Parathyroid adenoma (tissue), 2 donors: ENCODE data around the gene AHSG.

Experiments
- H2AFZ ChIP-seq: fragments of 300-600 bp; sonication (generic); one replicate; pipeline ENCODE4 v1.7.0; 2017; ENCODE audit warnings: antibody characterized with exemption, mild to moderate bottlenecking
- H3K27ac ChIP-seq: fragments of 300-600 bp; sonication (generic); one replicate; pipeline ENCODE4 v1.7.0; 2017
- H3K27me3 ChIP-seq: fragments of 300-600 bp; sonication (generic); one replicate; pipeline ENCODE4 v1.7.0; 2017; ENCODE audit warnings: low read length; ENCODE audit not compliant: control insufficient read depth, insufficient read depth
- H3K36me3 ChIP-seq: fragments of 300-600 bp; sonication (generic); one replicate; pipeline ENCODE4 v1.7.0; 2017; ENCODE audit warnings: low read length; ENCODE audit not compliant: control insufficient read depth, insufficient read depth
- H3K4me1 ChIP-seq: fragments of 300-600 bp; sonication (generic); one replicate; pipeline ENCODE4 v1.7.0; 2017; ENCODE audit warnings: control low read depth
- H3K4me2 ChIP-seq: fragments of 300-600 bp; sonication (generic); one replicate; pipeline ENCODE4 v1.7.0; 2017; ENCODE audit warnings: low read length
- H3K4me3 ChIP-seq: fragments of 300-600 bp; sonication (generic); one replicate; pipeline ENCODE4 v1.7.0; 2017; ENCODE audit warnings: low read depth, low read length
- H3K79me2 ChIP-seq: fragments of 300-600 bp; sonication (generic); one replicate; pipeline ENCODE4 v1.7.0; 2017; ENCODE audit warnings: control low read depth
- H3K9ac ChIP-seq: fragments of 300-600 bp; sonication (generic); one replicate; pipeline ENCODE4 v1.7.0; 2017; ENCODE audit warnings: mild to moderate bottlenecking
- H3K9me3 ChIP-seq: fragments of 300-600 bp; sonication (generic); one replicate; pipeline ENCODE4 v1.7.0; 2017; ENCODE audit warnings: low read length; ENCODE audit not compliant: control insufficient read depth
- CTCF ChIP-seq: fragments of 300-600 bp; sonication (generic); IDR thresholded peaks from one replicate; pipeline ENCODE4 v1.7.0; 2017; ENCODE audit warnings: antibody characterized with exemption, mild to moderate bottlenecking
- donor health status: primary hyperparathyroidism.

AHSG gene

GRCh38 chr3:186651678-186652215 lies 38.9 kb downstream of the AHSG start:
- no peaks in the 10 kb centered on the region for H3K9me3 ChIP-seq
- no peak overlapping the region for H3K9ac ChIP-seq
- H3K4me1 ChIP-seq, result no peaks in the 10 kb centered on the region
- no peaks in the 10 kb centered on the region for H3K36me3 ChIP-seq
- no peak overlapping the region for H3K27ac ChIP-seq
- no peak overlapping the region for H3K4me2 ChIP-seq
- no peaks in the 10 kb centered on the region for H3K27me3 ChIP-seq
- no peaks in the 10 kb centered on the region for H3K79me2 ChIP-seq
- no peak overlapping the region for H3K4me3 ChIP-seq
- no peak overlapping the region for H2AFZ ChIP-seq
- no peak for TF ChIP-seq CTCF

DNA sequence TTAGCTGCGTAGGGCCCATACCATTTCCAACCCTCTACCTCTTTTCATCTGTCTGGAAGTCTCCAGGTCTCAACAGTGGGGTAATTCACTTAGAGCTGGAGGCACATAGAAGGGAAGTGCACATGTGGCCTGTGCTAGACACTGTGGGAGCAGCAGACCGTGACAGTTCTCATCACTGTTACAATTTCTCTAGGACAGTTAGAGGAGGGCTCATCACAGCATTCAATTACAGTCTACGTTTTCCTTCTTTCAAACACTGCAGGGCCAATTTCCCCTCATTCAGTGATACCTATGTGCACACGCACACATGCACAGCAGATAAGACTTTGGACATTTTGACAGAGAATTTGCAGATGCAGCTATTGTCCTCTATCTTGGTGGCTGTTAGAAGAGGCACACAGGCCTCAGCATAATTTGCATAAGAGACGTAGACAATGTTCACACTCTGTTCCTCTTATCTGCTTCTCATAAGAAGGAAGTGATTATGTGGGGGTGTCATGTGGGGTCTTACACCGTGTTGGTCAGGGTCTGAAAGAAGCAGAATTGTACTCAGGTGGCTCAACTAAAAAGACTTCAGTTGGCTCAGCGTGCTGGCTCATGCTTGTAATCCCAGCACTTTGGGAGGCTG lies 40.3 kb downstream of the AHSG start:
- Histone ChIP-seq H3K4me3 (no peak overlapping the region), H3K79me2 (no peaks in the 10 kb centered on the region), H3K36me3 (no peaks in the 10 kb centered on the region), H3K4me2 (no peak overlapping the region), H2AFZ (no peak overlapping the region), H3K27ac (no peak overlapping the region), H3K27me3 (no peaks in the 10 kb centered on the region), H3K9ac (no peak overlapping the region), H3K4me1 (no peaks in the 10 kb centered on the region), H3K9me3 (no peaks in the 10 kb centered on the region)
- TF ChIP-seq CTCF, result no peak

GRCh38 chr3:186653984-186654383 lies 41.1 kb downstream of the AHSG start:
- Histone ChIP-seq H2AFZ (no peak overlapping the region), H3K27me3 (no peaks in the 10 kb centered on the region), H3K36me3 (no peaks in the 10 kb centered on the region), H3K27ac (no peak overlapping the region), H3K4me2 (no peak overlapping the region), H3K9me3 (no peaks in the 10 kb centered on the region), H3K4me1 (no peaks in the 10 kb centered on the region), H3K4me3 (no peak overlapping the region), H3K79me2 (no peaks in the 10 kb centered on the region), H3K9ac (no peak overlapping the region)
- TF ChIP-seq CTCF, result no peak

DNA sequence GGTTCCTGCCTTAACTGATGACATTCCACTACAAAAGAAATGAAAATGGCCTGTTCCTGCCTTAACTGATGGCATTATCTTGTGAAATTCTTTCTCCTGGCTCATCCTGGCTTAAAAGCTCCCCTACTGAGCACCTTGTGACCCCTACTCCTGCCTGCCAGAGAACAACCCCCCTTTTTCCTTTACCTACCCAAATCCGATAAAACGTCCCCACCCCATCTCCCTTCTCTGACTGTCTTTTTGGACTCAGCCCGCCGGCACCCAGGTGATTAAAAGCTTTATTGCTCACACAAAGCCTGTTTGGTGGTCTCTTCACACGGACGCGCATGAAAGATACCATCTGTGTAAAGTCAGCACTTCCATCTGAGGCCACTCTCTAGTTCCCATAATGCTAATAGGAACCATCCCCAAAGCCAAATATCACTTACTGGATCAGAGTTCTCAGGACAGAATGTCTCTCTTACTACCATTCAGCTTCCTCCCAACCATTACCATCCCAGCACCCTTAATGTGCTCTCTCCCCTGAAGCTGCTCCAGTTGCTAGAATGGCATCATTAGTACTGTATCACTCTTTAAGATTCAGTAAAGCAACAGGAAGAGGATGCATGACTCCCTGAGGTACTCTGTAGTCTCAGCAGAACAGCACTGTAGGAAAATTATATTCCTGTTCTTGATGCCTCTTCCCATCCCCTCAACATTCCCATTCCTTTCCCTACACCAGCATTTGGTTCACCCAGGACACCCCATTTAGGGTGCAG lies 50.7 kb downstream of the AHSG start:
- no peaks in the 10 kb centered on the region for H3K4me1 ChIP-seq
- TF ChIP-seq CTCF, result no peak
- no peaks in the 10 kb centered on the region for H3K36me3 ChIP-seq
- H3K27me3 ChIP-seq, result no peaks in the 10 kb centered on the region
- H3K79me2 ChIP-seq, result no peaks in the 10 kb centered on the region
- H2AFZ ChIP-seq, result no peak overlapping the region
- no peaks in the 10 kb centered on the region for H3K9me3 ChIP-seq
- no peak overlapping the region for H3K9ac ChIP-seq
- H3K4me3 ChIP-seq, result no peak overlapping the region
- H3K4me2 ChIP-seq, result no peak overlapping the region
- H3K27ac ChIP-seq, result no peak overlapping the region
